ENCODE measurements around the gene STXBP1. TPM values are rescaled to one million over a fixed set of nuclear protein-coding genes. Genes with fewer than 3 reads are reported as not detected.

STXBP1 gene
- total and polyA plus RNA-seq, 2 of the 13 experiments (the other 11 are each of a cell fraction or from before 2014, with no cell fraction given): 2.9 TPM

DNA sequence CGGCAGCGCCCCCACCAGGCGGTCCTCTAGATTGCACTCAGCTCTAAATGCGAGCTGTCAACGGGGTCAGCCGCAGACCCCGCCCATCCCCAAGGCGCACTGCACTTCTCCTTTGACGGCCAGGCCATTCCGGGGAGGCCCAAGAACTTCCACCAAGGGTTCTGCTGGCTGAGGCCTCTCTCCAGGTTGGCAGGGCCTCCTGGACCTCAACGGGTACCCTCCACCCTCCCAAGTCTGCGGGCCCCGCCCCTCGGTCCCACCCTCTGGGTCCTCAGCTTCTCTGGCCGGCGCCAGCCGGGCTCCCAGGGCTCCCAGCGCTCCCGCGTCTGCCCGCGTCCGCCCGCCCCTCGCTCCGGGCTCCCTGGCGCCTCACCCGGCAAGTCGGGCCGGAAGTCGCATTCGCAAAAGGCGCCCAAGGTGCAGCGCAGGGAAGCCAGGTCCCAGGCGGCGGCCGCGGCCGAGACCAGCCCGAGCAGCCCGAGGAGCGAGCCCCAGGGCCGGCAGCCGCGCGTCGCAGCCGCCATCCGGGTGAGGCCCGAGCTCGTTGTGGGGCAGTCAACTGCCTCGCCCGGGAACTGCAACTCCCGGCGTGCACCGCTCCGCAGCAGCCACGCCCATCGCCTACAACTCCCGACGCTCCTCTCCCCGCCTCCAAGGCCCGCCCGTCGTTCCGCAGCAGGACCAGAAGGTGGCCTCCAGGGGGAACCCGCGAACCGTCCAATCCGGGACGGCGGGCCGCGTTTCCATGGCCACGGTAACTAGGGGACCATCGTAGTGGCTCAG, 122.9 kb downstream of the STXBP1 start, which contains the start of gene TOR2A (continued):
- TF ChIP-seq, protein P1, sequence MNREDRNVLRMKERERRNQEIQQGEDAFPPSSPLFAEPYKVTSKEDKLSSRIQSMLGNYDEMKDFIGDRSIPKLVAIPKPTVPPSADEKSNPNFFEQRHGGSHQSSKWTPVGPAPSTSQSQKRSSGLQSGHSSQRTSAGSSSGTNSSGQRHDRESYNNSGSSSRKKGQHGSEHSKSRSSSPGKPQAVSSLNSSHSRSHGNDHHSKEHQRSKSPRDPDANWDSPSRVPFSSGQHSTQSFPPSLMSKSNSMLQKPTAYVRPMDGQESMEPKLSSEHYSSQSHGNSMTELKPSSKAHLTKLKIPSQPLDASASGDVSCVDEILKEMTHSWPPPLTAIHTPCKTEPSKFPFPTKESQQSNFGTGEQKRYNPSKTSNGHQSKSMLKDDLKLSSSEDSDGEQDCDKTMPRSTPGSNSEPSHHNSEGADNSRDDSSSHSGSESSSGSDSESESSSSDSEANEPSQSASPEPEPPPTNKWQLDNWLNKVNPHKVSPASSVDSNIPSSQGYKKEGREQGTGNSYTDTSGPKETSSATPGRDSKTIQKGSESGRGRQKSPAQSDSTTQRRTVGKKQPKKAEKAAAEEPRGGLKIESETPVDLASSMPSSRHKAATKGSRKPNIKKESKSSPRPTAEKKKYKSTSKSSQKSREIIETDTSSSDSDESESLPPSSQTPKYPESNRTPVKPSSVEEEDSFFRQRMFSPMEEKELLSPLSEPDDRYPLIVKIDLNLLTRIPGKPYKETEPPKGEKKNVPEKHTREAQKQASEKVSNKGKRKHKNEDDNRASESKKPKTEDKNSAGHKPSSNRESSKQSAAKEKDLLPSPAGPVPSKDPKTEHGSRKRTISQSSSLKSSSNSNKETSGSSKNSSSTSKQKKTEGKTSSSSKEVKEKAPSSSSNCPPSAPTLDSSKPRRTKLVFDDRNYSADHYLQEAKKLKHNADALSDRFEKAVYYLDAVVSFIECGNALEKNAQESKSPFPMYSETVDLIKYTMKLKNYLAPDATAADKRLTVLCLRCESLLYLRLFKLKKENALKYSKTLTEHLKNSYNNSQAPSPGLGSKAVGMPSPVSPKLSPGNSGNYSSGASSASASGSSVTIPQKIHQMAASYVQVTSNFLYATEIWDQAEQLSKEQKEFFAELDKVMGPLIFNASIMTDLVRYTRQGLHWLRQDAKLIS (CRISPR knock-in tag; IDR thresholded peaks at IDR 0.05): no peak
- TF ChIP-seq GATAD1 (CRISPR knock-in tag; IDR thresholded peaks at IDR 0.05) (peak; percentile 88), ZNF878 (CRISPR knock-in tag; IDR thresholded peaks at IDR 0.05) (no peak), TBX3 (IDR thresholded peaks at IDR 0.05; ENCODE audit: borderline replicate concordance) (no peak), SIN3A (IDR thresholded peaks at IDR 0.05; ENCODE audit: borderline replicate concordance, low read depth, low read length) (no peak; the same call in 1 of the 2 replicates), ZHX1 (CRISPR knock-in tag; IDR thresholded peaks at IDR 0.05; ENCODE audit: low read depth) (no peak), ZNF572 (CRISPR knock-in tag; IDR thresholded peaks at IDR 0.05) (no peak), ZNF75D (CRISPR knock-in tag; IDR thresholded peaks at IDR 0.05; ENCODE audit: borderline replicate concordance) (no peak), ZNF383 (CRISPR knock-in tag; IDR thresholded peaks at IDR 0.05; ENCODE audit: borderline replicate concordance) (peak; percentile 99; the same call in 1 of the 2 replicates), STAG1 (CRISPR knock-in tag; IDR thresholded peaks at IDR 0.05) (peak; percentile 96), ZBTB21 (CRISPR knock-in tag; IDR thresholded peaks at IDR 0.05) (no peak), ZFP36L2 (CRISPR knock-in tag; IDR thresholded peaks at IDR 0.05) (no peak), DZIP1 (CRISPR knock-in tag; IDR thresholded peaks at IDR 0.05) (no peak), SP1 (IDR thresholded peaks at IDR 0.05) (no peak), SP1 (CRISPR knock-in tag; IDR thresholded peaks at IDR 0.05) (peak; percentile 99), HBP1 (CRISPR knock-in tag; IDR thresholded peaks at IDR 0.05; ENCODE audit: low read depth) (peak; percentile 11; the same call in 1 of the 2 replicates)
- TF ChIP-seq, protein P2, sequence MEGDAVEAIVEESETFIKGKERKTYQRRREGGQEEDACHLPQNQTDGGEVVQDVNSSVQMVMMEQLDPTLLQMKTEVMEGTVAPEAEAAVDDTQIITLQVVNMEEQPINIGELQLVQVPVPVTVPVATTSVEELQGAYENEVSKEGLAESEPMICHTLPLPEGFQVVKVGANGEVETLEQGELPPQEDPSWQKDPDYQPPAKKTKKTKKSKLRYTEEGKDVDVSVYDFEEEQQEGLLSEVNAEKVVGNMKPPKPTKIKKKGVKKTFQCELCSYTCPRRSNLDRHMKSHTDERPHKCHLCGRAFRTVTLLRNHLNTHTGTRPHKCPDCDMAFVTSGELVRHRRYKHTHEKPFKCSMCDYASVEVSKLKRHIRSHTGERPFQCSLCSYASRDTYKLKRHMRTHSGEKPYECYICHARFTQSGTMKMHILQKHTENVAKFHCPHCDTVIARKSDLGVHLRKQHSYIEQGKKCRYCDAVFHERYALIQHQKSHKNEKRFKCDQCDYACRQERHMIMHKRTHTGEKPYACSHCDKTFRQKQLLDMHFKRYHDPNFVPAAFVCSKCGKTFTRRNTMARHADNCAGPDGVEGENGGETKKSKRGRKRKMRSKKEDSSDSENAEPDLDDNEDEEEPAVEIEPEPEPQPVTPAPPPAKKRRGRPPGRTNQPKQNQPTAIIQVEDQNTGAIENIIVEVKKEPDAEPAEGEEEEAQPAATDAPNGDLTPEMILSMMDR (CRISPR knock-in tag; IDR thresholded peaks at IDR 0.05): peak; percentile 99

All from HepG2 (cell line).